ENCODE measurements around the gene RASAL2. TPM values are rescaled to one million over a fixed set of nuclear protein-coding genes. Genes with fewer than 3 reads are reported as not detected.
A peak's percentile ranks its signal among the peaks of the same experiment; 100 is the strongest.

RASAL2 gene
- total RNA-seq, 1 donor from 2014 or later: 18.3 TPM

GRCh38 chr1:178266113-178266512 lies 172.2 kb downstream of the RASAL2 start:
- Mint-ChIP-seq H3K27ac (peak overlapping the region; percentile 38), H3K4me3 (no peak overlapping the region), H3K36me3 (no peaks in the 10 kb centered on the region), H3K27me3 (ENCODE audit: insufficient read depth, low read depth) (no peaks in the 10 kb centered on the region), H3K9me3 (peaks cover 4% of the 10 kb centered on the region), H3K4me1 (peaks cover 49% of the 10 kb centered on the region)
- Histone ChIP-seq H4K20me1 (ENCODE audit: low read depth) (no peaks in the 10 kb centered on the region), H3K9ac (no peak overlapping the region), H2AFZ (replicated peaks) (no peak overlapping the region), H3K79me2 (ENCODE audit: low read depth) (peaks cover 21% of the 10 kb centered on the region), H3K36me3 (no peaks in the 10 kb centered on the region), H3K27ac (no peak overlapping the region), H3K4me2 (peak overlapping the region; percentile 52), H3K9me3 (ENCODE audit: low read depth) (no peaks in the 10 kb centered on the region), H3K27me3 (no peaks in the 10 kb centered on the region), H3F3A (ENCODE audit: low read depth) (peaks cover 11% of the 10 kb centered on the region), H3K4me3 (no peak overlapping the region), H3K4me1 (peaks cover 36% of the 10 kb centered on the region)
- TF ChIP-seq EZH2phosphoT487 (IDR thresholded peaks at IDR 0.05) (no peak), EZH2 (IDR thresholded peaks at IDR 0.05) (no peak)
- TF ChIP-seq, protein P1, sequence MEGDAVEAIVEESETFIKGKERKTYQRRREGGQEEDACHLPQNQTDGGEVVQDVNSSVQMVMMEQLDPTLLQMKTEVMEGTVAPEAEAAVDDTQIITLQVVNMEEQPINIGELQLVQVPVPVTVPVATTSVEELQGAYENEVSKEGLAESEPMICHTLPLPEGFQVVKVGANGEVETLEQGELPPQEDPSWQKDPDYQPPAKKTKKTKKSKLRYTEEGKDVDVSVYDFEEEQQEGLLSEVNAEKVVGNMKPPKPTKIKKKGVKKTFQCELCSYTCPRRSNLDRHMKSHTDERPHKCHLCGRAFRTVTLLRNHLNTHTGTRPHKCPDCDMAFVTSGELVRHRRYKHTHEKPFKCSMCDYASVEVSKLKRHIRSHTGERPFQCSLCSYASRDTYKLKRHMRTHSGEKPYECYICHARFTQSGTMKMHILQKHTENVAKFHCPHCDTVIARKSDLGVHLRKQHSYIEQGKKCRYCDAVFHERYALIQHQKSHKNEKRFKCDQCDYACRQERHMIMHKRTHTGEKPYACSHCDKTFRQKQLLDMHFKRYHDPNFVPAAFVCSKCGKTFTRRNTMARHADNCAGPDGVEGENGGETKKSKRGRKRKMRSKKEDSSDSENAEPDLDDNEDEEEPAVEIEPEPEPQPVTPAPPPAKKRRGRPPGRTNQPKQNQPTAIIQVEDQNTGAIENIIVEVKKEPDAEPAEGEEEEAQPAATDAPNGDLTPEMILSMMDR (IDR thresholded peaks at IDR 0.05): no peak
- DNase-seq (ENCODE audit: low spot score): no peak

- H3K4me3 Mint-ChIP-seq: peak overlapping the region; percentile 19
- Histone ChIP-seq H3K9me3 (ENCODE audit: low read depth) (no peaks in the 10 kb centered on the region), H3K36me3 (no peaks in the 10 kb centered on the region), H3K4me1 (peaks cover 41% of the 10 kb centered on the region), H2AFZ (replicated peaks) (no peak overlapping the region), H3K4me2 (peak overlapping the region; percentile 52), H3K27me3 (no peaks in the 10 kb centered on the region), H3K4me3 (no peak overlapping the region), H3K9ac (no peak overlapping the region), H3K27ac (no peak overlapping the region), H4K20me1 (ENCODE audit: low read depth) (no peaks in the 10 kb centered on the region), H3F3A (ENCODE audit: low read depth) (peaks cover 11% of the 10 kb centered on the region), H3K79me2 (ENCODE audit: low read depth) (peaks cover 21% of the 10 kb centered on the region)
- no peaks in the 10 kb centered on the region for H3K27me3 Mint-ChIP-seq (ENCODE audit: insufficient read depth, low read depth)
- no peaks in the 10 kb centered on the region for H3K36me3 Mint-ChIP-seq
- TF ChIP-seq EZH2 (IDR thresholded peaks at IDR 0.05): no peak
- peaks cover 45% of the 10 kb centered on the region for H3K4me1 Mint-ChIP-seq
- H3K9me3 Mint-ChIP-seq: peaks cover 4% of the 10 kb centered on the region
- DNase-seq (ENCODE audit: low spot score): peak; percentile 53
- H3K27ac Mint-ChIP-seq: peak overlapping the region; percentile 38
These were observed 172.7 kb downstream of the RASAL2 start for GRCh38 chr1:178266619-178267066.

- no peaks in the 10 kb centered on the region for H3K36me3 Mint-ChIP-seq
- Histone ChIP-seq H3K4me3 (no peak overlapping the region), H3K9me3 (ENCODE audit: low read depth) (no peaks in the 10 kb centered on the region), H3K27ac (no peak overlapping the region), H3F3A (ENCODE audit: low read depth) (peaks cover 11% of the 10 kb centered on the region), H4K20me1 (ENCODE audit: low read depth) (no peaks in the 10 kb centered on the region), H3K79me2 (ENCODE audit: low read depth) (peaks cover 31% of the 10 kb centered on the region), H3K9ac (no peak overlapping the region), H3K4me2 (no peak overlapping the region), H3K36me3 (no peaks in the 10 kb centered on the region), H3K27me3 (no peaks in the 10 kb centered on the region), H2AFZ (replicated peaks) (no peak overlapping the region), H3K4me1 (peaks cover 39% of the 10 kb centered on the region)
- H3K4me1 Mint-ChIP-seq: peaks cover 37% of the 10 kb centered on the region
- no peak for DNase-seq (ENCODE audit: low spot score)
- peak overlapping the region; percentile 54 for H3K27ac Mint-ChIP-seq
- no peak for TF ChIP-seq EZH2 (IDR thresholded peaks at IDR 0.05)
- TF ChIP-seq EZH2phosphoT487 (IDR thresholded peaks at IDR 0.05): no peak
- TF ChIP-seq, protein P1 (IDR thresholded peaks at IDR 0.05): no peak
- peaks cover 4% of the 10 kb centered on the region for H3K9me3 Mint-ChIP-seq
- H3K4me3 Mint-ChIP-seq: no peak overlapping the region
- H3K27me3 Mint-ChIP-seq (ENCODE audit: insufficient read depth, low read depth): no peaks in the 10 kb centered on the region
These were observed 173.8 kb downstream of the RASAL2 start for GRCh38 chr1:178267646-178268094.

DNA sequence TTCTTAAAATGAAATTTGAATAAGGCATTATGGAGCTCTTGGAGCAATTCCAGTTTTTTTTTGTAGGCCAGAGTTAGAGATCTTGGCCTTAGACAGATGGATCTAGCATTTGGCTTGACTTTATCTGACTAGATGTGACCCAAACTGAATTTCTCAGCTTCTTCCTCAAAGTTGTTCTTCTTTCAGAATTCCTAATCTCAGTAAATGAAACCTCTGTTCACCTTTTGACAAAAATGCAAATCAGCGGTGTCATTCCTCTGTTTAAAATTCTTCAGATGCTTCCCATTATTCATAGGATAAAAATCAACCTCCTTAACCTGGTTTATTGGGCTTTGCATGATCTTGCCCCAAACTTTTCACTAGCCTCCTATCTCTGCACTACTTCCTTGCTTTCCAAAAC lies 177.6 kb downstream of the RASAL2 start:
- H3K4me1 Mint-ChIP-seq: peaks cover 26% of the 10 kb centered on the region
- no peaks in the 10 kb centered on the region for H4K20me1 ChIP-seq (ENCODE audit: low read depth)
- H3K9me3 ChIP-seq (ENCODE audit: low read depth): no peaks in the 10 kb centered on the region
- H3K9ac ChIP-seq: no peak overlapping the region
- H3K4me2 ChIP-seq: peak overlapping the region; percentile 6
- TF ChIP-seq EZH2 (IDR thresholded peaks at IDR 0.05) (no peak), EZH2phosphoT487 (IDR thresholded peaks at IDR 0.05) (no peak)
- TF ChIP-seq, protein P1 (IDR thresholded peaks at IDR 0.05): no peak
- H2AFZ ChIP-seq (replicated peaks): no peak overlapping the region
- peaks cover 20% of the 10 kb centered on the region for H3K79me2 ChIP-seq (ENCODE audit: low read depth)
- H3K36me3 ChIP-seq: no peaks in the 10 kb centered on the region
- H3K27me3 Mint-ChIP-seq (ENCODE audit: insufficient read depth, low read depth): no peaks in the 10 kb centered on the region
- DNase-seq (ENCODE audit: low spot score): no peak
- H3F3A ChIP-seq (ENCODE audit: low read depth): peaks cover 6% of the 10 kb centered on the region
- peaks cover 4% of the 10 kb centered on the region for H3K9me3 Mint-ChIP-seq
- peaks cover 25% of the 10 kb centered on the region for H3K4me1 ChIP-seq
- H3K36me3 Mint-ChIP-seq: no peaks in the 10 kb centered on the region
- H3K4me3 ChIP-seq: no peak overlapping the region
- H3K27me3 ChIP-seq: no peaks in the 10 kb centered on the region
- H3K27ac Mint-ChIP-seq: no peak overlapping the region
- H3K27ac ChIP-seq: no peak overlapping the region
- H3K4me3 Mint-ChIP-seq: no peak overlapping the region

All from neural progenitor cell (in vitro differentiated cells).